OCI-M1 (cell line): ENCODE data around the gene LTB4R2.

Experiments
- DNase-seq: peaks from one replicate; lab custom pipeline; 2025; lab: John Stamatoyannopoulos, UW

The LTB4R2 gene

DNA sequence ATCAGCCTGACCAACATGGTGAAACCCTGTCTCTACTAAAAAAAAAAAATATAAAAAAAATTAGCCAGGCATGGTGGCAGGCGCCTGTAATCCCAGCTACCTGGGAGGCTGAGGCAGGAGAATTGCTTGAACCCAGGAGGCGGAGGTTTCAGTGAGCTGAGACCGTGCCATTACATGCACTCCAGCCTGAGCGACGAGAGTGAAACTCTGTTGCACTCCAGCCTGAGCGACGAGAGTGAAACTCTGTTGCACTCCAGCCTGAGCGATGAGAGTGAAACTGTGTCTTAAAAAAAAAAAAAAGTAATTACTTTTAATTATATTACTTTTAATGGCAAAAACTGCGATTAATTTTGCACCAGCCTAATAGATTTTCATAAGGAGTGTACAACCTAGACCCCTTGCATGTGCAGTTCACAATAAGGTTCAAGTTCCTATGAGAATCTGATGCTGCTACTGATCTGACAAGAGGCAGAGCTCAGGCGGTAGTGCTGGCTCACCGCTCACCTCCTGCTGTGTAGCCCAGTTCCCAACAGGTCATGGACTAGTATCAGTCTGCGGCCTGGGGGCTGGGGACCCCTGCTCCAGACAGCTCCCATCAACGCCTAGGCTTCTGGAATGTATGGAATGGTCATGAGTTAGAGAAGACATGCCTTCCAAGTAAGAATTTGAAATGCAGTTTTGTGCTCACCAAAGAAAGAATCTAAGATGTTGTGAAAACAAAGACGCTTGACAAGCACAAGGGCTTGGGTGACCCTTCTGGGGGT lies 11.5 kb downstream of the LTB4R2 start:
- no peak for DNase-seq

DNA sequence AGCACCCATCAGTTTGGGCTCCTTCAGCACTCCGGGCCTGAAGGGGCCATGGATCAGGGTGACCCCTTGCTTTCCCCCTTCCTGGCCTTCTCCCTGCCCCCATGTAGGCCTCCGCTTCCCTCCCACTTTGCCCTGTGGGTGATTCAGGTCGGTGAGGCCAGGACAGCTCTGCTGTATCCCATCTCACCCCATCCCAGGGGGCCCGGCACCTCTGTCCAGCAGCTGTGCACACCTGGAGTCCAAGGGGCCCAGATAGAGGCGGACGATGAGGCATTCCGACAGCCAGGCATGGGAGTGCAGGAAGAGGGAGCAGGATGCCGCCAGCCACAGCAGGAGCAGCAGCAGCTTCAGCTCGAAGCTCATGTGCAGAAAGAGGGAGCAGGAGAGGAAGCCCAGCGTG lies 12.7 kb downstream of the LTB4R2 start:
- no peak for DNase-seq

DNA sequence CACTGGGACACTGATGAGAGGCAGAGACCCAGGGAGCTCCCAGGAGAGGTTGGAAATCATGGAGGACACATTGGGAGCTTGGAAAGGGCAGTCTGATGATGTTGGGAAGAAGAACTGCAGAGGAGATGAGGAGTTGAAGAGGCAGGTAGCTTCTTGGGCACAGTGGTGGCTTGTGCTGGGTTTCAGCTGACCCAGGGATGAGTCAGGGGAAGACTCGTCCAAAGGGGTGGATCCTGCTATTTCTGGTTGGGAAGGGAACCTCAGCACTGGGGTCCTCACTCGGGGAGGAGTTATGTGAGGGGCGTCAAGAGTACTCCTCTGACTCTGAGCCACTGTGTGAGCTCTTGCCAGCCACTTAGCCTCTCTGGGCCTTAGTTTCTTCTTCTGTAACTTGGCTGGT lies 13.4 kb downstream of the LTB4R2 start:
- DNase-seq = no peak

DNA sequence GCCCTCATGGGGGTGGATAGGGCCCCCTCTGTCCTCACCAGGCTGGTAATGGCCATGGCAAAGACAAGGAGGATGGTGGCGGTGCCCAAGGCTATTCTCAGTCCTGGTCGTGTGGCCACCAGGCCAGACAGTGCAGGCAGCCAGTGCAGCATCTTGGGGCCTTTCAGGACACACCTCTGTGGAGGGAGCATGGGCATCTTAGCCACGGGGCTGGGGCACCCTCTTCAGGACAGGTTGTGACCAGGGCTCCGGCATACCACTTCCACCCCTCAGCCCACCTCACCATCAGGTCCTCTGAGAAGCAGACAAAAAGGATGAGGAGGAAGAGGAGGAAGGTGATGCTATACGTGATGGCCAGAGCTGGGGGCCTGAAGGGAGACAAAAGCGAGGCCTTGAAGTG lies 14.1 kb downstream of the LTB4R2 start:
- DNase-seq = no peak

DNA sequence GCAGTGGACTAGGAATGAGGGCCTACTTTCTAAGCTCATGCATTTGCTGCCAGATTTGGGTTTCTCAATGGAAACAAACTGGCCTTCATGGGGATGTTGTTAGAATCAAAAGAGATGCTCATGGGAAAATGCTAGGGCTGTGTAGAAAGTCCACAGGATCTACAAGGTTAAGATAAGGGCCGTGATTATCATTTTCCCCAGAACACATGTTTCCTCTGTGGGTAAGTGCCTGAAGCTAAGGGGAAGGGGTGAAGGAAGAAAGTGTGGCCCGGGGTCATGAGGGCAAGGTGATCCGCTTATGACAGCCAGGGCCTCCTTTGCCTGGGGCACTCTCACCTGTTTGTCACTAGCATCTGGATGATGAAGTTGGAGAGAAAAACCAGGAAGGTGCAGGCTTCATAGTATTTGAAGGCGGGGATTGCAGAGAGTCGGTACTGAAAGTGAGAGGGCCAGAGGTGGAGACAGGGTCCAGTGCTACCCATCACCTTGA lies 15.1 kb downstream of the LTB4R2 start:
- DNase-seq = no peak

DNA sequence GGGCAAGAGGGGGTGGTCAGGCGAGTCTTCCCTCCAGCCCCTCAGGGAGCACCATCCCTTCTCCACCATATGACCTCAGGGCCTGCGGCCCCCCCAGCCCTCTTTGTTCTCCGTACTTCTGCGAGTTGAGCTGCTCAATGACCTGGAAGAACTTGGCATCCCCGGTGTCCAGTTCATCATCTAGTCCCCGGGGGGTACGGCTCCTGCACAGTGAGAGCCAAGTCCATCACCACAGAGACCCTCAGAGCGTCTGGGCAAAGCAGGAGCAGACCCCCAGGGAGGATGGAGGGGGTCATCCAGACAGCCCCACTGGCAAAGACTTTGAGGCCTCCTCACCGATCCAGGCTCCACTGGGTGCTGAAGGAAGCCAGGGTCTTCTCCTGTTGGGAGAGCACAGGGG lies 16.0 kb downstream of the LTB4R2 start:
- no peak for DNase-seq

DNA sequence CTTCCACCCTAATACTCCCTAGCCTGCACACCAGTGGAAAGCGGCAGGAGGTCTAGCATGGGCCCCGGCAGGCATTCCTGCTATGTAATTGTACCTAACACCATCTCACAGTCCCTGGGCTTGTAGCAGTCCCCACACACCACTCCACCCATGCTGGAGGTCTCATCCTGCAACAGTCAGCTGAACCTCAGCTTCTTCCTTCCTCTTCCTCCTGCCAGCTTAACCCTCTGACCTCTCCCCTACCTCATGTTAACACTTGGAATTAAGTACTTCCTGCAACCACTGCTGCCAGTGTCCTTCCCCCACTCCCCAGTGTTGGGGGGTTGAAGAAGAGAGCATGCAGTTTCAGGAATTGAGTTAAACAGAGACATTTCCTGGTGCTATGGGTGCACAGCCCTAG lies 17.4 kb downstream of the LTB4R2 start:
- no peak for DNase-seq

DNA sequence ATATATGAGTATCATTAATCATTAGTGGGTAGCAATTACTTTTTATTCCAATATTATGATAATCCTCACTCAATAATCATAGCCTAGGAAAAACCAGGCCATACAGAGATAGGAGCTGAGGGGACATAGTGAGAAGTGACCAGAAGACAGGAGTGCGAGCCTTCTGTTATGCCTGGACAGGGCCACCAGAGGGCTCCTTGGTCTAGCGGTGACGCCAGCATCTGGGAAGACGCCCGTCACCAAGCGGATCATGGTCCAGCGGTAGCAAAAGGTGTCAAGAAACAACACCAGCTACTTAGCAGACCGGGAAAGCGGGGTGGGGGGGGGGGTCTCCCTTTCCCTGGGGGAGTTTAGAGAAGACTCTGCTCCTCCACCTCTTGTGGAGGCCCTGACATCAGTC lies 18.0 kb downstream of the LTB4R2 start:
- DNase-seq = peak; percentile 29

DNA sequence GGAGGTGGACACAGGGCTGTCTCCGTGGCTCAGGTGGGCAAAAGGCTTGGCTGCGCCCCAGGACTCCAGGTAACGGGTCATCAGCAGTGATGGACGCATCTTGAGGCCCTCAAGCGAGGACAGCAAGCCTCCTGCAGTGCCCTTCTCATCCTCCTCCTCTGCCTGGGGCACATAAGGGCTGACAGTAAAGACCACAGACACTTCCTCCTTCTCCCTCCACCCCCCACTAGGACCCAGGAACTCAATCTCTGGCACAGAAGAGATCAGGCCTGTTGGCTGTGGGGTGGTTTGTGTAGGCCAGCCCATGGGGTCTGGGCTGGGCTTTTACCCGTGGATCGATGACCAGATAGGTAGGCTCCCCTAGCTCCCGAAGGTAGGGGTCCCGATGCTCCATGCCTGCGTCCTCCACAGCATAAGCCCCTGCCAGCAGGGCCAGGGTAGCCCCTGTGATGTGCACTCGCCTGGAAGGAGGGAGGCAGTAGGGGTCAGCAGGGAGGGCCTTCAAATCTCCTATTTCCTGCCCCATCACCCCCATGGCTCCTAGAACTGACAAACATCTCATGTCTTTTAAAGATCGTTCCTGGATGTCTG lies 19.2 kb downstream of the LTB4R2 start:
- DNase-seq = no peak

DNA sequence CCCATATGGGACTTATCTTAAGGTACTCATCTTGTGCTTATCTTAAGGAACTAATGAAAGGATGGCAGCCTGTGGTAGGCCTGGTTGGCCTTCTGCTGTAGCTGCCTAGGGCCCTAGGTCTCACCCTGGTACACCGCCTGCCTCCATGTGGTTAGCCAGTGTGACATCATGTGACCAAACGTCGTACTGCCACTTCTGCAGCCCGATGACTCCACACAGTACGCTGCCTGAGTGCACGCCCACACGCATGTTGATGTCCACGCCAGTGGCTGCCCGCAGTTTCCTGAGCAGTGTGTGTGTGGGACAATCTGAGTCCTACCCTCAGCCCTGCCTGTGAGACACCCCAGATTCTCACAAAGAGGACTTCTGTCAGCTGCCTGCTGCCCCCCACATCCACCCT lies 19.8 kb downstream of the LTB4R2 start:
- DNase-seq = peak; percentile 4

DNA sequence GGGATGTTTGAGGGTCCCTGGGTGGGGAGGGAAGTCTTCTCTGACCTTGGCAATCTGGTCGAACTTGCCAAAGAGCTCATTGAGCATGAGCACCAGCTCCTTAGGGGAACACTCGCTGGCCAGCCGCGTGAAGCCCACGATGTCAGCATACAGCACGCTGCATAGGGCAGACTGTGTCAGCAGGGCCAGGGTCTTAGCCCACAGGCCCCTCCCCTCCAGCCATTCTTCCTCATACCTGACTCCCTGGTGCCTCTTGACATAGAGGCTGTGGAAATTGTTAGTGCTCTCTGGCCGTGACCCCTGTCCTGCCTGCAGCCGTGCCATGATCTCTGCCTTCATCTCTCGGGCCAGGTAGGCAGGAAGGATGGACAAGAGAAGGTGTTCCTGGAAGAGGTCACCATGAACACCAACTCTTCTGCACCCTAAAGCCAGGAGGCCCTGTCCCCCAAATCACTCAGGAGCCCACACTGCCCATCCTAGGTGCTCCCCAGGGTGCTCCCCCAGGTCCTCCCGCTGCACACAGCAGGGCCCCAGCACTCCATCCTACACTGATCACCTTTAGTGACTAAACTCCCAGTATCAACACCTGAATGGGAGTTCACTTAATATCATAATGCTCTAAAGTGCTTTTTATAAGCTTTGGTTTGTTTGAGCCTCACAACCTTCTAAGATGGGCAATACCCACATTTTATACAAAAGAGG lies 21.2 kb downstream of the LTB4R2 start:
- DNase-seq = no peak

DNA sequence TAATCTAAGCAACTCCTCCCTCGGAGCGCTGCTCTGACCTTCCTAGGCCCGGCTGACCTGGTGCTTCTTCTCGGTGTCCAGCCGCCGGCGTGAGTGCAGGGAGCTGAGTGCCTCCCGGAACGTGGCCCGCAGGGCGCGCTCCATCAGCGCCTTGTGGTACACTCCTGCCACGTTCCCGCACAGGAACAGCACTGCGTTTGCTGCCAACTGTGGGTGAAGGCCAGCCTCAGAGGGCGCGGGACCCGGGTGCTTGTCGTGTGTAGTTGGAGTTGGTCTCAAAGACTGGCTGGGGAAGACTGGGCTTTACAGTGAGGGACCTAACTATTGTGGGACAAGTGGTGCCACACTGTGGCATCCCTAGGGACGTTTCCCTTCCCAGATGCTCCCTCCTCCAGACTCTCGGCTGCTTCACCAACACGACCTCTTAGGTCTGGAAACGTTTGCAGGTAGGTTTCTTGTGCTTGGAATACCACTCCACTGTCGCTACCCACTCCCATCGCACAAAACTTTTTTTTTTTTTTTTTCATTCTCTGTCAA lies 21.9 kb downstream of the LTB4R2 start:
- no peak for DNase-seq

DNA sequence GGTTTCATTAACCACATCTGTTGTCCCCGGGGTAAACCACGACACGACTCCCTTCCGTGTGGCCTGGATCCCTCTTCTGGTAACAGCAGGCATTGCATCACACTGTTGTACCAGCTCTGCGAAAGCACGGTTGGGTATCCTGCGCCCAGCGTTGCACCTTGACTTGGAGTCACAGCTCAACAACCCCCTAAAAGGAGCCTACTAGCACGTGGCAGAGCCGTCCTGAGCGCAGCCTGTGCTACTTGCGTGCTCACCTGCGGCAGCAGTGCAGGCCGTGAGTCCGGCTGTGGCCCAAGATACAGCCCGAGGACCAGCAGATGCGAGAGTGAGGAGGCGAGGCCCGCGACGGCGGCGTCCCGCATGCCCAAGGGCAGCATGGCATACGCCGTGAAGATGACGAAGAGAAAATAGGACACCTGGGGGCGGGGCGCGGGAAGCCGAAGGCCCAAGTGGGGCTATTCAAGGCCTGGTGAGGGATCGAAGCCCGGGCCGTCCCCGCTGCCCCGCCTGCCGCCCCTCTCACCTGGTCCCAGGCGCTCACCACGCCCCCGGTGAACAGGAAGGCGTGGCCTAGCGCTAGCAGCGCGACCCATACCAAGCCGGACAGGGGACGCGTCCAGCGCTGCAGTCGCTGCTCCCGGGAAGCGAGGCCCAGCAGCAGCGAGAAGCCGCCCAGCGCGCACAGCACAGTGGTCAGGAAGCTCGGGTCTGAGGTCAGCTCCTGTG lies 22.5 kb downstream of the LTB4R2 start:
- DNase-seq = peak; percentile 70

DNA sequence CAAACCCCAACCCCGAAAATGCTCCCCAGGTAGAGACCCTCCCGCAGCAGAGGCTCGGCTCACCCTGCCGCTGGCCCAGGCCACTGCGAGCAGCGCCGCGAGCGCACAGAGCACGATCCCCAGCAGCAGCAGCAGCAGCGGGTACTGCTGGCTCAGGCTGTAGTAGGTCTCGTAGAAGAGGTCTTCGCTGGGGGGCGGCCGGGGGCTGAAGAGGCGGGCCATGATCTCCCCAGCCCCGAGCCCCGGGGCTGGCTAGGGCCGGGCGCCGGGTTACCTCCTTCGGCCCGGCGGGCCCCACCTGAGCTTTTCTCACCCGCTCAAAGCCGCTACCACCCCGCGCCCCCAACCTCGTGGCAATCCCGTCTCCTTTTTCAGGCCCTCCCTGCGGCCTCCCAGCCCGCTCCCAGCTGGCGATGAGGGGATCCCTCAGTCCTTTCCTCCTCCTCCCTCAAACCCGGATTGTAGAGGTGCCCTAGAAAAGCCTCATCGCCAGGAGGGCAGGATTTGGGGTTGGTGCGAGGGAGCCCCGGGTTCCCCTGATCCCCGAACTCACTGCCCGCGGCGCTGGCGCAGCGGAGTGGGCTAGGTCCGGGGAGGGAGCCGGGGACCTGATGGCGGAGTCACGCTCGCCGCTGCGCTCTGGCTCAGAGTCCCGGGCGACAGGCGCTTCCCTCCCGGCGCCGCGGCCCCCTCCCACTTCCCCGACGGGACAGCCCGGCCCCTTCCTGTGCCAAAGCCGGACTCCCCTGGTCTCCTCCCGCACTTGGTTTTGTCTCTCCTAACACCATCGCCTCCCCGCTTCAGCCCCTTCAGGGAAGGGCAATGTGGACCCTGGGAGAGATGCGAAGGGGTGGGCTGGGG lies 24.7 kb downstream of the LTB4R2 start, which contains the start of gene ADCY4:
Gene ADCY4 (minus strand): TSS at position 641 of the 861 bp plus-strand sequence. CDS start 419 bp downstream, at position 222.
- no peak for DNase-seq

DNA sequence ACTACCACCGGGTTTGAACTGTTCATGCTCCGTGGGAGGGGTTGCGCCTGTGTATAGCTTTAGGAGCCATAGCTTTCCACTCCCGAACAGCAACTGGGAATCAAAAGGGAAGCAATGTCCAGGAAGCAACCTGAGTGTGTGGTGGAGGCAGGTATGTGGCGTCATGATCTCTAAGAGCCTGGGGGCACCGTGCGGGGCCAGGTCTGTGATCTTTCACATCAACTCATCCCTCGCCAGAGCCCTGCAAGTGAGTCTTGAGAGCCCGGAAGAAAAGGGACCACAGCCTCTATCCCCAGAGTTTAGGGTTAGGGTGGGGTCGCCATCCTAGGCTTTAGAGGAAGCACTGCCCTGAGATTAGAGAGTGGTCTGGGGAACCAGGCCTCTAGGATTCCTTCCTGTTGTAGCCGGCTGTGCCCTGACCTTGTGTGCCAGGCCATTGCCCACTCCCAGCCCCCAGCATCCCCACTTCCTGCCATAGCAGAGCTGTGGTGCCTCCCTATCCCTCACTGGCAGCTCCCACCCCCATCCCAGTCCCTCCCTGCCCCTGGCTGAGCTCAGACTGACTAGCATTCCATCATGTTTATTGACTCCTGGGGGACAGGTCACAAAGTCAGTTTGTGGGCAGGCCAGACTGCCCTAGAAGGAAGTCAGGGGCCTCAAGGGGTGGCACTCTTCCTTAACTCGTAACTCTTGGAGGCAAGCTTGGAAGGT lies 25.7 kb downstream of the LTB4R2 start:
- DNase-seq = no peak

DNA sequence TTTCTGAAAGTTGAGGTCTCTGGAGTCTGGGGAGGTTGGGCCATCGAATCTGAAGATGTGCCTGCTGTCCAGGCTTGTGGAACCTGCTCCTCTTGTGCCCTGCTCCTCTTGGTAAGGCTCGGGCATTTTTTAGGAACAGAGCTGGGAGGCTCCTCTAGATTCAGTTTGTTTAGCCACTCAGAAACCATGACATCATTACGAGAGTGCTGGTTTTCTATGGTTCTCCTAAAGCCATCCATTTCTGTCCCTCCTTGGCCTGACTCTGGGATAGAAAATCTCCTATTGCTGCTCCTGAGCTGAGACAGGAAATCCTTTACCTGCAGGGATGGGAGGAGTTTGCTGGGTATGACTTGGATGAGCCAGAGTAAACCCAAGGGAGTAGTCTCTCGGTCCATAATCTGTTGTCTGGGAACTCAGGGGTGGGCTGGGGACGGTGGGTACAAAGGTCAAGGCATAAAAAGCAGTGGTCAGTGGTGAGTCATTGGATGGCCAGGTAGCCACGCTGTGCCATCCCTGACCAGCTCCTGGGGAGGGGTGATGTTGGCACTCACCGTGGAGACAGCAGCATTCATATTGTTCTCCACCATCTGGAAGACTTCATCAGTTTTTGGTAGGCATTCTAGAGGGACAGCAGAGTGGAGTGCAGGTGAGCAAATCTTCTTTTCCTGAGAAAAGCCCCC lies 27.3 kb downstream of the LTB4R2 start:
- DNase-seq = no peak

DNA sequence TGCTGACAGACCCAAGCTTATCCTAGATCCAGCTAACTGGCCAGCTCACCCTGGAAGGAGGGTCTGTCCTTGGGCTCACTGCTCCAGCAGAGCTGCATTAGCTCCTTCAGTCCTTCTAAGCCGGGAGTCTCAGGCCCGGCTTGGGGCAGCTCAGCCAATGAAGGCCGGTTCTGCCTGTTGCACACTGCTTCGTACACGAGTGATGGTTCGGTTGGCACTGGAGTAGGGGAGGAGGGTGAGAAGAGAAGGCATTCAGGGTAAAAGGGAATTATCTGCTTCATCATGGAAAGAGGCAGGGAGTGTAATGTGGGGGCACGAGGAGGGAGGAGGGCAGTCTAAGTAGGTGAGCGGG lies 27.9 kb downstream of the LTB4R2 start:
- DNase-seq = no peak

DNA sequence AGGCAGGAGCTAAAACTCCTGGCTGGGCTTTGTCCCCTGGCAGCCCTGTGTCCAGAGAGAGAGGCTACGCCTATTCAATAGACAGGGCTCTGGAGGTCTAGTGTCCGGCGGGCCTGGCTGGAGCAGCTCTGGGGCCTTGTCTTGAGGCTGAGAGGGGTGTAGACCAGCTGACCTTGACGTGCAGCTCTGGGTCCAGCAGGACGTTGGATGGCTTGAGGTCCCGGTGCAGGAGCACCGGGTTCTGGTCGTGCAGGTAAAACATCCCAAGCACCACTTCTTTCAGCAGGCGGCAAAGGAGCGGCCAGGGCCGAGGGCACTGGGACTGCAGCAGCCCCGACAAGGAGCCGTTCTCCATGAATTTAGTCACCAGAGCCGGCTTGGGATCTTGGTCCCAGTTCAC lies 28.9 kb downstream of the LTB4R2 start:
- no peak for DNase-seq

DNA sequence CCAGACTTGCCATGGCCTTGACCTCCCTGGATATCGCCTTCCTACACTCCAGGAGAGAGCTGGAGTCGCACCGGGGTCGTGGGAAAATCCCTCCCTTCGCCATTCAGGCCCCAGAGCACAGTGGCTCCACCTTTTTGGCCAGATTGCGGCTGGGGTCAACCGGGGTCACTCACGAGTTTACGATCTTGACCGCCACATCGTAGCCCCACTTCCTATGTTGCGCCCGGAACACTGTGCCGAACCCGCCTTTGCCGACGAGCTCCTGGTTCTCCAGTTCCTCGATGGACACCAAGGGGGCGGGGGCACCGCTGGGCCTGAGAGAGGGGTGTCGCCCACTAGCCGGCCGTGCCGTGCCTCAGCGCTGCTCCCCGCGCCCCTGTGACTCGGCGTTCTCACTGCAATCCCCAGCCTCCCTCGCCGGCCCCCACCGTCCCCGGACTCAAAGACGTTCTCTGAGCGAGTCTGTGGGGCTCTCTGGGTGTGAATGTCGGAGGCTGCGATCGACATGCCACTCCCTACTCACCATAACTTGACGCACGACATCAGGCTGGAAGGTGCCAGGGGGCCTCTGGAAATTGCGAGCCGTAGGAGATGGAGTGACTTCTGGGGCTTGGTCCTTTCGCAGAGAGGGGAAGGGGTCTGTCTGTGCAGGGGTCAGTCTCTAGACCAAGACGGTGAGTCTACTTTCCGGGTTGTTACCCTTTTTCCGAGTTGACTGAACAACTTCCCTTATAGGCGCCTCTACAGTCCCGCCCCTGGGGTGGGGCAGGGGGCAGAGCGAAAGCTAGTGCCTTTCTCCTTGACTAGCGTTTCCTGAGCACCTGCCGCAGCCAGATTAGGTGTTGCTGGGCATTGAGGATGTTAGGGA lies 29.6 kb downstream of the LTB4R2 start, which contains the start of gene RIPK3:
Gene RIPK3 (minus strand): TSS at position 708 of the 868 bp plus-strand sequence. CDS start 165 bp downstream, at position 543.
- no peak for DNase-seq
